ENCODE results near the gene WSB1.

Gene WSB1

GRCh38 chr17:27357236-27357635 is 63.3 kb downstream of the WSB1 start:
- DNase-seq (ENCODE audit: low read depth), result no peak

GRCh38 chr17:27360507-27360906 is 66.6 kb downstream of the WSB1 start:
- no peak for DNase-seq (ENCODE audit: low read depth)

GRCh38 chr17:27361695-27362094 is 67.8 kb downstream of the WSB1 start:
- no peak for DNase-seq (ENCODE audit: low read depth)

- no peak for DNase-seq (ENCODE audit: low read depth)
These were observed 68.6 kb downstream of the WSB1 start for GRCh38 chr17:27362503-27362902.

GRCh38 chr17:27362909-27363308 is 69.0 kb downstream of the WSB1 start:
- no peak for DNase-seq (ENCODE audit: low read depth)

GRCh38 chr17:27363326-27363725 is 69.4 kb downstream of the WSB1 start:
- DNase-seq (ENCODE audit: low read depth), result no peak

Data from stimulated activated CD8-positive, alpha-beta memory T cell treated with anti-CD3 and anti-CD28 coated beads, Interleukin-4, amount 100 ng/mL, for 24 hours (primary cell).